ENCODE results near the gene TUBGCP5.
"Not testable (repeated sequence)": the region's sequence is repeated elsewhere in the genome, so short reads cannot be mapped to it uniquely, and the experiment has no call there.

Gene TUBGCP5

DNA sequence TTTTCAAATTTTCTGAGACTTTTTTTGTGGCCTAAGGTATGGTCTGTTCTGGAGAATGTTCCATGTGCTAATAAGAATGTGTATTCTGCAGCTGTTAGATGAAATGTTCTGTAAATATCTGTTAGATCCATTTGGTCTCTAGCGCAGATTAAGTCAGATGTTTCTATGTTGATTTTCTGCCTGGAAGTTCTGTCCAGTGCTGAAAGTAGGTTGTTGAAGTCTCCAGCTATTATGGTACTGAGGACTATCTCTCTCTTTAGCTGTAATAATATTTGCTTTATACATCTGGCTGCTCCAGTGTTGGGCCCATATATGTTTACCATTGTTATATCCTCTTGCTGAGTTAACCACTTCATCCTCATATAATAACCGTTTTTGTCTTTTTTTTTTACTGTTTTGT is 13.2 kb upstream of the TUBGCP5 start:
- POLR2A ChIA-PET = interaction anchor here (2.3 kb wide), 1 partner anchor 13 kb away, joined by 10 read pairs; the partner anchor contains the start of gene TUBGCP5

DNA sequence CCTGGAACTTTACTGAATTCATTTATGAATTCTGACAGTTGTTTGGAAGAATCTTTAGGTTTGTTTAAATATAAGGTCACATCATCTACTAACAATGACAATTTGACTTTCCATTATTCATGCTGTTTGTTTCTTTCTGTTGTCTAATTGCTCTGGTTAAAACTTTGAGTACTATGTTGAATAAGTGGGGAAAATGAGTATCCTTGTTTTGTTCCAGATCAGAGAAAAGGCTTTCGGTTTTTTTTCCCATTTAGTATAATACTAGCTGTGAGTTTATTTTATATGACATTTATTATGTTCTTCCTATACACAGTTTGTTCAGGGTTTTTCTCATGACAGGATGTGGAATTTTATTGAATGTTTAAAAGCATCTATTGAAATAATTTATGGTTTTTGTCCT is 11.3 kb upstream of the TUBGCP5 start:
- ChIA-PET POLR2A (interaction anchor here (2.3 kb wide), 1 partner anchor 11 kb away, joined by 10 read pairs; the partner anchor contains the start of gene TUBGCP5), CTCF (no interaction called here)
- DNase-seq (ENCODE audit: extremely low spot score) = no peak
- TF ChIP-seq ZNF384 (IDR thresholded peaks at IDR 0.05) = no peak
- TF ChIP-seq L3MBTL2 (conservative IDR thresholded peaks at IDR 0.05) = no peak
- TF ChIP-seq LEF1 (IDR thresholded peaks at IDR 0.05; ENCODE audit: borderline replicate concordance) = no peak
- TF ChIP-seq FOXA1 (IDR thresholded peaks at IDR 0.05) = no peak
- TF ChIP-seq BHLHE40 (IDR thresholded peaks at IDR 0.05; ENCODE audit: borderline replicate concordance) = no peak
- TF ChIP-seq NFRKB (IDR thresholded peaks at IDR 0.05) = no peak
- no peak for TF ChIP-seq SP1 (IDR thresholded peaks at IDR 0.05)
- no peak for TF ChIP-seq CTBP1 (IDR thresholded peaks at IDR 0.05; ENCODE audit: borderline replicate concordance)
- TF ChIP-seq FOXM1 (IDR thresholded peaks at IDR 0.05; ENCODE audit: borderline replicate concordance) = no peak
- TF ChIP-seq SUZ12 (IDR thresholded peaks at IDR 0.05) = no peak
- no peak for TF ChIP-seq FOXK2 (IDR thresholded peaks at IDR 0.05)
- TF ChIP-seq PKNOX1 (IDR thresholded peaks at IDR 0.05) = no peak
- no peak for TF ChIP-seq HDGF (IDR thresholded peaks at IDR 0.05; ENCODE audit: borderline replicate concordance)
- no peak for TF ChIP-seq TARDBP (IDR thresholded peaks at IDR 0.05)
- TF ChIP-seq ELF4 (IDR thresholded peaks at IDR 0.05) = no peak
- no peak for TF ChIP-seq ARNT (IDR thresholded peaks at IDR 0.05)

More for the DNA sequence above, 13.2 kb upstream of the TUBGCP5 start:
- CTCF ChIA-PET = no interaction called here
- no peak for TF ChIP-seq SUZ12 (IDR thresholded peaks at IDR 0.05)
- TF ChIP-seq FOXK2 (IDR thresholded peaks at IDR 0.05) = no peak
- TF ChIP-seq PKNOX1 (IDR thresholded peaks at IDR 0.05) = no peak
- no peak for TF ChIP-seq FOXA1 (IDR thresholded peaks at IDR 0.05)
- TF ChIP-seq TARDBP (IDR thresholded peaks at IDR 0.05) = no peak
- no peak for TF ChIP-seq NFRKB (IDR thresholded peaks at IDR 0.05)
- TF ChIP-seq ARNT (IDR thresholded peaks at IDR 0.05) = no peak
- TF ChIP-seq FOXM1 (IDR thresholded peaks at IDR 0.05; ENCODE audit: borderline replicate concordance) = no peak
- TF ChIP-seq L3MBTL2 (conservative IDR thresholded peaks at IDR 0.05) = no peak
- no peak for TF ChIP-seq LEF1 (IDR thresholded peaks at IDR 0.05; ENCODE audit: borderline replicate concordance)
- TF ChIP-seq SP1 (IDR thresholded peaks at IDR 0.05) = no peak
- TF ChIP-seq HDGF (IDR thresholded peaks at IDR 0.05; ENCODE audit: borderline replicate concordance) = no peak
- TF ChIP-seq BHLHE40 (IDR thresholded peaks at IDR 0.05; ENCODE audit: borderline replicate concordance) = no peak
- DNase-seq (ENCODE audit: extremely low spot score) = no peak

- POLR2A ChIA-PET = no interaction called here
- TF ChIP-seq ARNT (IDR thresholded peaks at IDR 0.05) (no peak), LEF1 (IDR thresholded peaks at IDR 0.05; ENCODE audit: borderline replicate concordance) (no peak), FOXK2 (IDR thresholded peaks at IDR 0.05) (no peak), TARDBP (IDR thresholded peaks at IDR 0.05) (no peak), SUZ12 (IDR thresholded peaks at IDR 0.05) (no peak), BHLHE40 (IDR thresholded peaks at IDR 0.05; ENCODE audit: borderline replicate concordance) (no peak), FOXM1 (IDR thresholded peaks at IDR 0.05; ENCODE audit: borderline replicate concordance) (no peak), SP1 (IDR thresholded peaks at IDR 0.05) (no peak), FOXA1 (IDR thresholded peaks at IDR 0.05) (no peak), L3MBTL2 (conservative IDR thresholded peaks at IDR 0.05) (no peak), PKNOX1 (IDR thresholded peaks at IDR 0.05) (no peak)
- CTCF ChIA-PET = no interaction called here
- DNase-seq (ENCODE audit: extremely low spot score) = no peak
Observed at GRCh38 chr15:23049984-23050628, 10.7 kb upstream of the TUBGCP5 start.

DNA sequence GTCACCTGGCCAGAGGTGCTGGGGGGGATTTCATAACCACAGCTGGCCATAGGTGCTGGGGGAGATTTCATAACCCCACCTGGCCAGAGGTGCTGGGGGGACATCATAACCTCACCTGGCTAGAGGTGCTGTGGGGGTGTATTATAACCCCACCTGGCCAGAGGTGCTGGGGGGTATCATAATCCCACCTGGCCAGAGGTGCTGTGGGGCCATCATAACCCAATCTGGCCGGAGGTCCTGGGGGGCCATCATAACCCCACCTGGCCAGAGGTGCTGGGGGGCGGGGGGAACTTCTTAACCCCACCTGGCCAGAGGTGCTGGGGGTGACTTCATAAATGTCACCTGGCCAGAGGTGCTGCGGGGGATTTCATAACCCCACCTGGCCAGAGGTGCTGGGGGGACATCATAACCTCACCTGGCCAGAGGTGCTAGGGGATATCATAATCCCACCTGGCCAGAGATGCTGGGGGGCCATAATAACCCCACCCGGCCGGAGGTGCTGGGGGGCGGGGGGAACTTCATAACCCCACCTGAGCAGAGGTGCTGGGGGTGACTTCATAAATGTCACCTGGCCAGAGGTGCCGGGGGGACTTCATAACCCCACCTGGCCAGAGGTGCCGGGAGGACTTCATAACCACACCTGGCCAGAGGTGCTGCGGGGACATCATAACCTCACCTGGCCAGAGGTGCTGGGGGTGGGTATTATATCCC is 9.4 kb upstream of the TUBGCP5 start:
- POLR2A ChIA-PET; DNase-seq (ENCODE audit: extremely low spot score); CTCF ChIA-PET: not testable (repeated sequence)

DNA sequence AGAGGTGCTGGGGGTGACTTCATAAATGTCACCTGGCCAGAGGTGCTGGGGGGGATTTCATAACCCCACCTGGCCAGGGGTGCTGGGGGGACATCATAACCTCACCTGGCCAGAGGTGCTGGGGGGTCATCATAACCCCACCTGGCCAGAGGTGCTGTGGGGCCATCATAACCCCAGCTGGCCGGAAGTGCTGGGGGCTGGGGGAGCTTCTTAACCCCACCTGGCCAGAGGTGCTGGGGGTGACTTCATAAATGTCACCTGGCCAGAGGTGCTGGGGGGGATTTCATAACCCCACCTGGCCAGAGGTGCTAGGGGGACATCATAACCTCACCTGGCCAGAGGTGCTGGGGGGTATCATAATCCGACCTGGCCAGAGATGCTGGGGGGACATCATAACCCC is 4.6 kb upstream of the TUBGCP5 start:
- DNase-seq (ENCODE audit: extremely low spot score); CTCF ChIA-PET; POLR2A ChIA-PET: not testable (repeated sequence)

GRCh38 chr15:23043535-23043934 is 4.2 kb upstream of the TUBGCP5 start:
- DNase-seq (ENCODE audit: extremely low spot score); CTCF ChIA-PET; POLR2A ChIA-PET: not testable (repeated sequence)

GRCh38 chr15:23041736-23042135 is 2.4 kb upstream of the TUBGCP5 start:
- POLR2A ChIA-PET; DNase-seq (ENCODE audit: extremely low spot score); CTCF ChIA-PET: not testable (repeated sequence)

All from HEK293T (cell line).